IPS-11a (cell line): ENCODE results near the gene CBX2.

ENCODE experiments used
- H3K4me3 ChIP-seq: one replicate; pipeline ENCODE4 v1.5.1; 2013; ENCODE audit warnings: low read depth, low read length, control low read depth

CBX2 gene

GRCh38 chr17:79799174-79799537, 21.2 kb downstream of the CBX2 start:
- no peak overlapping the region for H3K4me3 ChIP-seq

DNA sequence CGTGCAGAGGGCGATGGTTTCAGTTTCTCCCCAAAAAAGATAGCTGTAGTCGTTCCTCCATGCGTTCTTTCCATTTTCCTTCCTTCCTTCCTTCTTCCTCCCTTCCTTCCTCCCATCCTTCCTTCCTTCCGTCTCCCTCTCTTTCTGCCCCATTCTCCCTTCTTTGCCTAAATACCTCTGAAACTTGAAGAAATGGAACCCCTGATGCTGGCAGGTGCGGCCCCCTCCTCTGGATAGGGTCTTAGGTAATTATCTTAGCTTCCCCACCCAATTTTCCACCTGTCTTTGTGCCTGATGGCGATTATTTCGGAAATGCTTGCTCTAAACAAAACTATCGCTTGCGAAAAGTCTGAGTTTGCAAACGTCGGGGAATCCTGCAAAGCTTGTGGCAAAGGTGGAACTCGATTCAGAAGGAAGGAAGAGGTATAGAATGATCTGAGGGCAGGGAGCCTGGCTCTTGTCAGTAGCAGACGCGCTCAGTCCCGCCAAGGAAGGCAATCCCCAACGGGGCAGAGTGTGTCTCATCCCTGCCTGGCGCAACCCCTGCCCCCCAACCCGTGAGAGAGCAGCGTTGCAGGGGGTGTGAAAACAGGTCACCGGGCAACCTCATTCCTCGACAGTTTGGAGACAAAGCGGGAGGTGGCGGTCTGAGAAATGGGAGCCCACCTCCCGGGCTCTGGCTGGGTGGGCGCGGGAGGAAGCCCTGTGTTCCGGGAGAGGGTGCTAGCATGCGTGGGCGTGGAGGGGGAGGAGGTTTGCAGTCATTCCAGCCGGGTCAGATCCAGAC, 21.8 kb downstream of the CBX2 start:
- no peak overlapping the region for H3K4me3 ChIP-seq

DNA sequence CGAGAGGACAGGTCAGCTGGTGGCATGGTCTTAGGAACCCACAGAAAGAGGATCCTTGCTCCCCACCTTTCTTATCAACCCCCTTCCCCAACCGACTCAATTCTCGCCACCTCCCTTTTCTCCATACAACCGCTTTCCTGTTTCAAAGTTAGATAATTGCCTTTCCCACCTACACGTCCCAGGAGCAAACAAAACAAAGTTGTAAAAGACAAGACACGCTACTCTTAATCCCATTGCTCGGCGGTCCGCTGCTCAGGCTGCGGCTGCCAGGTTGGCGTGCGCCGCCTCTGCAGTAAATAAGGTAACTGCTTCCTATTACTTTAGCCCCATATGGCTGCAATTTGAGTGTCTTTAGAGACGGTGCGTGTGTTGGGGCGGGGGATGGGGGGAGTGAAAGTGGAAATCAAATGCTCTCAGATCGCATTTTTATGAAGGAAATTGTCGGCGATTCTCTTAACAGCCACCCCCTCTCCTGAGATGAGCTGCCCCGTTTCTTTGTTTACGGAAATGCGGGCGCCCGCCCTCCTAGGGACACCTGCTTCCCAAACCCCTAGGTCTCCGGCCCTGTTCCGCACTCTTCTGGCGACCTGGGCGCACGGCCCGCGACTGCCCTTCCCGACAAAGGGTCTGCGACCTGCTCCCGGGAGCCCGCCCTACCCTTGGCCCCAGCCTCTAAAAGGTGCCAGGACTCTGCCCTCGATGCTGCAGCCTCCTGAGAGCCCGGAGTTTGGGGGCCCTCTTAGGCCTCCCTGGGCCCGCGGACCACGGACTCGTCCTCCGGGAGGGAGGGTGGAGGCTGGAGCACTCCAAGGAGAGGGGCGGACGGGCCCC, 22.6 kb downstream of the CBX2 start:
- no peak overlapping the region for H3K4me3 ChIP-seq

GRCh38 chr17:79801156-79802038, 23.4 kb downstream of the CBX2 start:
- H3K4me3 ChIP-seq: no peak overlapping the region

- no peak overlapping the region for H3K4me3 ChIP-seq
These were observed 24.2 kb downstream of the CBX2 start for GRCh38 chr17:79802039-79802735.

DNA sequence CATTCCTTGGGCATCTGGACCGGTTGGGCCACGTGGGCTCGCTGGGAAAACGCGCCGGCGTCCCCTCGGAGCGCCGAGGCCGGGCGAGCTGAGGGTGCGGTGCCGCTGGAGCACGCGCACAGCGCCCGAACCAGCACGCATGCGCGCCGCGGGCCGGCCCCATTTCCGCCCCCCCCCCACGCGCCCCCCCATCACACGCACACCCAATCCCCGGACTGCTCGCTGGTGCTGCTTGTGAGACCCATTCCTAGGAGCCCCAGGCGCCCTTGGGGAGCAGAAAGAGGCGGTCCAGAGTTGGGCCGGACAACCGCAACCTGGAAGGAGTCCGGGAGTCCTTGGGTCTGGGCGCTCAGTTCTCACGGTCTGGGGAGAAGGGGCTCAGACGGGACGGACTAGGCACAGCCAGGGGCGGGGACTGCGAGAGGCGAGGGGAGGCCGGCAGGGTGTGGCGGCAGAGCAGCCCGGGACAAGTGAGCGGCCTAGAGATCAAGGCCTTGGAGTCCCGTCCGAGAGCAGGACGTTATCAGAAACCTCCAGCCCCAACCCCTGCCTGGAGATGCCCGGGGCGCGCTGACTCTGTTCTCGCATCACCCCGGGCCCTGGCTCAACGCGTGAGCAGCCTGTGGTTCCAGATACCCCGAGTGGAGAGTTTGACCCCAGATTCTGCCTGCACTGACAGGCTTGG, 24.9 kb downstream of the CBX2 start:
- no peak overlapping the region for H3K4me3 ChIP-seq

GRCh38 chr17:79803421-79803996, 25.6 kb downstream of the CBX2 start:
- no peak overlapping the region for H3K4me3 ChIP-seq

DNA sequence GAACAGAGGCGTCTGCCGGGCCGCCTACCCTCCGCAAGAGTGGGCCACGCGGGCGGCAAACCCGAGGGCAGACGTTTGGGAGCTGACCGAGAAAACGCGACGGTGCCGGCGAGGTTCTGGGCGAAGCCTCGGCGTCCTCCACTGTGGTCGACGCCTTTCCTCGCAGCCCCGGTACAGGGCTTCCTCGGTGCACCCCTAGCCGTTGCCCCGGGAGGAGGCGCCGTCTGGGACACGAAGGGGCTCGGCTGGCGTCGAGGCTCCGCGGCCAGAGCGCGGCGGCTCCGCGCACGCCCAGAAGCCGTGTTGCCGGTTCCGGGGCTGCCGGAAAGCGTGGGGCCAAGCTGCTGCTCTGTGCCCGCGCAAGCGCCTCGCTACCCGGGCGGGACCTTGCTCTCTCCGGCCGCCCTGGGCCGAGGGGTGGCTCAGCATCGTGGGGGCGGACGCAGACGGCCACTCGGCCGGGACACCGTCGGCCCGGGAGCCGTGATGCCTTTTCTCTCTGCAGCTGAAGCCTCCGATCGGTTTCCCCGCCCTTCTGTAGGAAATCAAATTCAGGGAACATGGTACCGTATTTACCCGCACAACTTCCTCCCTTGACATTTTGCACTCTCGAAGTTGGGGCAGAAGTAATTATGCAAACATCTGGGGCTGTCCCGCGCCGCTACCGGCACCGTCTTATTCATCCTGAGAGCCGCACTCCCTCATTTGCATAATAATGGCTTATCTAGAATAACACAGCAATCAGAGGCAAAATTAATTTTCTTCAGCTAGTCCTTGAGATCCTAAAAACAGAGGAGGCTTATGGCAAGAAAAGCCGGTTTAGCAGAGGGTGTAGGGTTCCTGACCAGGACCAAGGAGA, 26.3 kb downstream of the CBX2 start:
- H3K4me3 ChIP-seq: no peak overlapping the region

DNA sequence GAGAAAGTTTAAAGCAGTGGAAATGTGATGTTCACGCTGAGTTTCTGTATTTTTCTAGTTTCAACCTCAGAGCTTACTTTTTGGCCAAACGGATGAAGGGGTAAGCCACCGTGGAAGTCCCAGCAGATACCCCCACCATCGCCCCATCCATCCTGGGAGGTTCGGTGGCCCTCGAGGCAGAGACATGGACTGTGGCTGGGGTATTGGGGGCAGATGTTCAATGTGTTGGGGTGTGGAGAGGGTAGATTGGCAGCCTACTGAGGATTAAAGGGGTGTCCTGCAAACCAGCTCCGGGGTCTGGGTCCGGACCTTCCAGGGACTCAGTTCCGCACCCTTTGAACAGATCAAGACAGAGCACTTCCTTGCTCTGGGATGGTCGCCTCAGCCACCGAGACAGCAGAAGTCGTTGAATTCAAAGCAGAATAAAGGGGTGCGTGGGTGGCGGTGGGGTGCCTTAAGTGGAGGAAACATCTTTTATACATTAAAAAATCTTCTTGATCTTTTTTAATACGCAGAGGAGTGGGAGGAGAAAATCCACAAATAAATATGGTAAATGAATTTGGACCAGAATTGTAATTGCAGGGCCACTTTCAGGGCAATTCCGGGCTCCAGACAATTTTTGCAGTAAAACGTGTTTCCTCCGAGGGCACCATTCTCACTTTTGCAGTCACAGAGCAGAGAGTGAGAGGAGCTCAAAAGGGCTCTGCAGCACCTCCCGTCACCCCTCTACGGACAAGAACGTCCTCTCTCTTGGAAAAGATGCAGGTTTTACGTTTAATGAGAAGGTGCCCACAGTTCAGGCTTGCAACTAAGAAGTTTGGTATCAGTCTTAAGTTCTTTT, 27.1 kb downstream of the CBX2 start:
- H3K4me3 ChIP-seq: no peak overlapping the region

DNA sequence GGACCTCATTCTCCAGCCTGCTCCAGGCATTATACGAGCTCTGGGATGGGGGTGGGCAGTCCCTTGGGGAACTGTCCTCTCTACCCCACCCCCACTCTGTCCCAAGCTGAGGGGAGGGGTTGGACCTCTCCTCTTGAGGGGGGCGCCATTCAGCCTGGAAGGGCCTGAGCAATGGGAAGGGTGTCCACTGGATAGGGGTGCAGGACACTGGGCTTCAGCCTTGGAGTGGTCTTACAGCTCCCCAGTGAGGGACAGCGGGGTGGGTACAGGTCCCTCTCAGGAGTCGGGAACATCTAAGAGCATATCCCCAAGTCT, 28.5 kb downstream of the CBX2 start:
- no peak overlapping the region for H3K4me3 ChIP-seq

DNA sequence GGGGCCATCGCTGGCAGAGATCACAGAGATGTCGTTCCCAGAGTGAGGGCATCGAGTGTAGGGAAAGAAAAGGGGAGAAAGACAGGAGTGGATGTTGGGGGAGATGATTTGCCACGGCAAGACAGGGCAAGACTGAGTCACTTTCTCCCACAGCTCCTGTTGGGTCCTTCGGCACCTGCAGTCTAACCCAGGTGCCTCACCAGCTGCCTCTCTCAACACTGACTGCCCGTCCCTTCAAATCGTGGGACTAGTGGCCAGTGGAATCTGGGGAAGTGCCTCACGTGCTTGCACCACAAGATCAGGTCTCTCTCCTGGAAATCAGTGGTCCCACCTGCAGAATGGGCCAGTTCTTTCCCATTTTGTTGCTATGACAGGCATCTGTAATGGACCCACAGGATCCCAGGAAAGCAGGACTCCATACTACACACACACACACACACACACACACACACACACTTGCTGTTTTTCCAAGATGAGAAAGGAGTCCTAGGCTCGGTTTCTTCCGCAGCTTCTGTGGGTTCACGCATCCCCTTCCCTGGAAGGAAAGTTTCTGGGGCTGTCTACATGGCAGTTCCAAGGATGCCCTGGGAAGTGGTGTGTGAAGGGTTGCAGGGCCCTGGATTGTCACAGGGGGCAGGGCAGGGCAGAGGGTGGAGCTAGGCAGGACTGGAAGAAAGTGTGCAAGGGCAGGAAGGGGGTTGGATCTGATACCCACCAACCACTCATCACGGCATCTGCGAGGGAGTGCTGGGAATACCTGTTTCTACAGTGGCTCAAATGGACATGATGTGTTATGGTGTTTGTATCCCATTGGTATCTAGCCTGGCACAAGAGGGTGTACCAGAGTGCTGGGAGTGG, 29.1 kb downstream of the CBX2 start:
- no peak overlapping the region for H3K4me3 ChIP-seq

- no peak overlapping the region for H3K4me3 ChIP-seq
These were observed 31.0 kb downstream of the CBX2 start for GRCh38 chr17:79808763-79809529.

GRCh38 chr17:79809530-79810129, 31.7 kb downstream of the CBX2 start:
- H3K4me3 ChIP-seq: no peak overlapping the region

DNA sequence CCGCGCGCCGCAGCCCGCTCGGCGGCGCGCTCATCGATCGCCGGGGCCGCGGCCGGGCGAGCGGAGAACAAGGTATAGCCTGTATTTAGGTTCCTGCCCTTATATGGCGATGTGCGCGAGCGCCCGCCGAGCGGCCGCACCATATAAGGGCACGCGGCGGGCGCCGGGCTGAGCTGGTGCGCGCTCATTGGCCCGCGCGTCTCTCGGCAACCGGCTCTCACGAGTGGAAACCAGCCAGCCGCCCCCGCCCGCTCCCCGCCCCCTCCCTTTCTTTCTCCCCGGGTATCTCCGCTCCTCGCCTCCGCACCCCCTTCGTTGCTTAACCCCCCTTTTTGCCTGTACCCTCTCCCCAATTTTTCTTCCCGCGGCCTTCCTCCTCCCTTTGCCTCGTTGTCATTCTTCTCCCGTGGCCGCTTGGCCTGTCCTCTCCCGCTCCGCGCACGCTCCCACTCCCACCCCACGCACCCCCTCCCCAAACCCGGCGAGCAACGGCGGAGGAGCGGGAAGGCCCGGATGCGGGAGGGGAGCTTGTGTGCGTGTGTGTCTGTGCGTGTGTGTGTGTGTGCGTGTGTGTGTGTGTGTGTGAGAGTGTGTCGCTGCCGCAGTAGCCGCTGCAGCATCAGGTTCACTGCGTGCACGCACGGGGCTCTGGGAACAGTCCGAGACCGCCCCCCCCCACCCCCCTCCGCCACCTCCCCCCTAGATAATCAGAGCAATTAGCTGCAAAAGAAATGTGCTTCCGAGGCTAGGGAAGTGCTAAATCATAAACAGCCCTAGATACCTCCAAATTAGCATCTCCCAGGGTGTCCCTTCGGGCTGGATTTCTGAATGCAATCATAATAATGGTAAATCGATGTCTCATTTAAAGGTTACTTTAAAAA, 32.4 kb downstream of the CBX2 start:
- H3K4me3 ChIP-seq: no peak overlapping the region
